Measurements from ENCODE around the gene PACRG.
A peak's percentile ranks its signal among the peaks of the same experiment; 100 is the strongest.
"Not testable (repeated sequence)": the region's sequence is repeated elsewhere in the genome, so short reads cannot be mapped to it uniquely, and the experiment has no call there.

Gene PACRG

GRCh38 chr6:162727322-162728182, at the start of gene PACRG, which contains the start of gene PRKN:
Gene PACRG (plus strand): TSS chr6:162727974.
Gene PRKN (minus strand): TSS chr6:162727766.
- H3K36me3 ChIP-seq = no peaks in the 10 kb centered on the region
- H3K27ac ChIP-seq = peak within 1 kb of the TSS; percentile 85 to 92
- no peaks in the 10 kb centered on the region for H3K27me3 ChIP-seq
- peaks cover 0 to 4% (median 0%) of the 10 kb centered on the region in 3 donors for H3K9me3 ChIP-seq
- H3K4me3 ChIP-seq = peak within 1 kb of the TSS; percentile 85 to 99
- H3K4me1 ChIP-seq = peaks cover 0 to 9% (median 4%) of the 10 kb centered on the region in 4 donors
- peak; percentile 98 to 99 for DNase-seq
- intact Hi-C loops (cut with DNase I; ENCODE audit: low total_unique reads) = no loop called here
- no peak for TF ChIP-seq CTCF (IDR thresholded peaks at IDR 0.05)

DNA sequence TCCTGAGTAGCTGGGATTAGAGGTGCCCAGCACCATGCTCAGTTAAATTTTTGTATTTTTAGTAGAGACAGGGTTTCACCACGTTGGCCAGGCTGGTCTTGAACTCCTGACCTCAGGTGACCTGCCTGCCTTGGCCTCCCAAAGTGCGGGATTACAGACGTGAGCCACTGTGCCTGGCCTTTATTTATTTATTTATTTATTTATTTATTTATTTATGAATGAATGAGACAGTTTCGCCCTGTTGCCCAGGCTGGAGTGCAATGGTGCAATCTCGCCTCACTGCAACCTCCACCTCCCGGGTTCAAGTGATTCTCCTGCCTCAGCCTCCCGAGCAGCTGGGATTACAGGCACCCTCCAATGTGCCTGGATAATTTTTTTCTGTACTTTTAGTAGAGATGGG, 48.9 kb upstream of the PACRG start:
- H3K27ac ChIP-seq; H3K27me3 ChIP-seq; DNase-seq; H3K9me3 ChIP-seq; intact Hi-C loops (cut with DNase I; ENCODE audit: low total_unique reads); H3K36me3 ChIP-seq; H3K4me3 ChIP-seq: not testable (repeated sequence)
- H3K4me1 ChIP-seq = peaks cover 0 to 11% (median 0%) of the 10 kb centered on the region in 4 donors

- intact Hi-C loops (cut with DNase I; ENCODE audit: low total_unique reads) = no loop called here
- TF ChIP-seq CTCF (IDR thresholded peaks at IDR 0.05) = no peak
Observed at GRCh38 chr6:162679681-162680080, 48.1 kb upstream of the PACRG start.

GRCh38 chr6:162680367-162680766, 47.4 kb upstream of the PACRG start:
- DNase-seq = no peak
- Histone ChIP-seq H3K27me3 (no peaks in the 10 kb centered on the region), H3K27ac (no peak overlapping the region), H3K4me1 (peaks cover 0 to 18% (median 2%) of the 10 kb centered on the region in 4 donors), H3K9me3 (no peaks in the 10 kb centered on the region), H3K4me3 (no peak overlapping the region), H3K36me3 (no peaks in the 10 kb centered on the region)
- intact Hi-C loops (cut with DNase I; ENCODE audit: low total_unique reads) = no loop called here
- TF ChIP-seq CTCF (IDR thresholded peaks at IDR 0.05) = no peak

More at GRCh38 chr6:162679681-162680080, 48.1 kb upstream of the PACRG start:
- H3K4me3 ChIP-seq = no peak overlapping the region
- no peak overlapping the region for H3K27ac ChIP-seq
- no peaks in the 10 kb centered on the region for H3K36me3 ChIP-seq
- no peak for DNase-seq
- no peaks in the 10 kb centered on the region for H3K27me3 ChIP-seq
- H3K4me1 ChIP-seq = peaks cover 0 to 18% (median 2%) of the 10 kb centered on the region in 4 donors
- no peaks in the 10 kb centered on the region for H3K9me3 ChIP-seq

DNA sequence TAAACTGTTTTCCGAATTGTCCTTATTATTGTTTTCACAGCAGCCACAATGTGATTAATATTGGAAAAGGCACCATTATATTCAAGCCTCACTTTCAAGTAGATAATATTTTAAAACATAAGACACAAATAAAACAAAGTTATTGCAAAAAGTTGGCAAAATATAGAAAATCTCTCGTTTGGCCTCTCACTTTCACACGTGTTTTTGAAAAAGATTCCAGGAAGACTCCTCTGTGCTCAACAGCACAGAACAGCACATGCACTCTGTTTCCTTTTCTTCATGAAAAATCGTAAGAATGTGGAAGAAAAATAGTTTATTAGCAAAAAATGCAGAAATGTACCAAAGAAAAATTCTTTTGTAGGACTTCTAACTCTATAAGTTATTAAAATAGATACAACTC, 46.9 kb upstream of the PACRG start:
- peaks cover 0 to 18% (median 2%) of the 10 kb centered on the region in 4 donors for H3K4me1 ChIP-seq
- no peak for TF ChIP-seq CTCF (IDR thresholded peaks at IDR 0.05)
- intact Hi-C loops (cut with DNase I; ENCODE audit: low total_unique reads) = no loop called here
- H3K27me3 ChIP-seq = no peaks in the 10 kb centered on the region
- H3K4me3 ChIP-seq = no peak overlapping the region
- no peaks in the 10 kb centered on the region for H3K36me3 ChIP-seq
- H3K9me3 ChIP-seq = no peaks in the 10 kb centered on the region
- no peak for DNase-seq
- no peak overlapping the region for H3K27ac ChIP-seq

DNA sequence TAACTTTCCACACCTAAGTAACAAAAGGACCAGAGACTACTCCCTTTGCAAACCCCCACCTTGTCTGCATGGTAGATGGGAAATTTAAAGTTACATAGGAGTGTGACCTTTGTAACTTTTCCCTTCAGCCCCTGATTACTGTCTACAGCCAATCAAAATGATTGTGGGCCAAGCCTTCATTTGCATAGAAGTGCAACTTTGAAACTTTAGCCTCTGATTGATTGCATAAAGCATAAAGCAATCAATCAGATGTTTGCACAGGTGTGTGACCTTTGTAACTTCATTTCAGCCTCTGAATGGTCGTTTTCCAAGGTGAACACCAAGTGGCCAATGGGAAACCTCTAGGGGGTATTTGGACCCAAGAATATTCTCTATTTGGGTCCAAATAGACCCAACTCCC, 46.3 kb upstream of the PACRG start:
- no peak for TF ChIP-seq CTCF (IDR thresholded peaks at IDR 0.05)
- Histone ChIP-seq H3K27ac (no peak overlapping the region), H3K27me3 (no peaks in the 10 kb centered on the region), H3K4me3 (no peak overlapping the region), H3K36me3 (no peaks in the 10 kb centered on the region), H3K4me1 (peaks cover 0 to 18% (median 2%) of the 10 kb centered on the region in 4 donors), H3K9me3 (no peaks in the 10 kb centered on the region)
- DNase-seq = no peak
- intact Hi-C loops (cut with DNase I; ENCODE audit: low total_unique reads) = no loop called here
